ENCODE data around the gene TMEM242.
"Not testable (repeated sequence)": the region's sequence is repeated elsewhere in the genome, so short reads cannot be mapped to it uniquely, and the experiment has no call there.

The TMEM242 gene

GRCh38 chr6:157337751-157338150 lies 14.4 kb upstream of the TMEM242 start:
- Histone ChIP-seq H3K36me3 (ENCODE audit: control insufficient read depth, low read depth, low read length) (no peaks in the 10 kb centered on the region), H3K9me3 (ENCODE audit: control insufficient read depth, low read depth, low read length) (no peaks in the 10 kb centered on the region), H3K4me1 (ENCODE audit: control insufficient read depth, low read depth, low read length) (no peaks in the 10 kb centered on the region), H3K9ac (ENCODE audit: low read length) (no peak overlapping the region), H3K27ac (ENCODE audit: low read length) (no peak overlapping the region), H3K4me3 (ENCODE audit: low read length) (no peak overlapping the region), H3K27me3 (ENCODE audit: control insufficient read depth, insufficient read depth, low read length) (no peaks in the 10 kb centered on the region)

- not testable (repeated sequence) for H3K27me3 ChIP-seq (ENCODE audit: control insufficient read depth, insufficient read depth, low read length); H3K36me3 ChIP-seq (ENCODE audit: control insufficient read depth, low read depth, low read length); H3K9me3 ChIP-seq (ENCODE audit: control insufficient read depth, low read depth, low read length); H3K4me3 ChIP-seq (ENCODE audit: low read length); H3K9ac ChIP-seq (ENCODE audit: low read length); H3K4me1 ChIP-seq (ENCODE audit: control insufficient read depth, low read depth, low read length); H3K27ac ChIP-seq (ENCODE audit: low read length)
Measured at GRCh38 chr6:157337276-157337675, 14.0 kb upstream of the TMEM242 start.

- no peak overlapping the region for H3K9ac ChIP-seq (ENCODE audit: low read length)
- no peaks in the 10 kb centered on the region for H3K27me3 ChIP-seq (ENCODE audit: control insufficient read depth, insufficient read depth, low read length)
Measured at GRCh38 chr6:157335829-157336228, 12.5 kb upstream of the TMEM242 start.

GRCh38 chr6:157333956-157334355 lies 10.6 kb upstream of the TMEM242 start:
- Histone ChIP-seq H3K27ac (ENCODE audit: low read length) (no peak overlapping the region), H3K4me3 (ENCODE audit: low read length) (no peak overlapping the region), H3K36me3 (ENCODE audit: control insufficient read depth, low read depth, low read length) (no peaks in the 10 kb centered on the region), H3K27me3 (ENCODE audit: control insufficient read depth, insufficient read depth, low read length) (no peaks in the 10 kb centered on the region), H3K9me3 (ENCODE audit: control insufficient read depth, low read depth, low read length) (no peaks in the 10 kb centered on the region), H3K4me1 (ENCODE audit: control insufficient read depth, low read depth, low read length) (no peaks in the 10 kb centered on the region), H3K9ac (ENCODE audit: low read length) (no peak overlapping the region)

More at GRCh38 chr6:157335829-157336228, 12.5 kb upstream of the TMEM242 start:
- no peak overlapping the region for H3K4me3 ChIP-seq (ENCODE audit: low read length)
- no peaks in the 10 kb centered on the region for H3K9me3 ChIP-seq (ENCODE audit: control insufficient read depth, low read depth, low read length)
- H3K4me1 ChIP-seq (ENCODE audit: control insufficient read depth, low read depth, low read length) = no peaks in the 10 kb centered on the region
- H3K36me3 ChIP-seq (ENCODE audit: control insufficient read depth, low read depth, low read length) = no peaks in the 10 kb centered on the region
- no peak overlapping the region for H3K27ac ChIP-seq (ENCODE audit: low read length)

- Histone ChIP-seq H3K27me3 (ENCODE audit: control insufficient read depth, insufficient read depth, low read length) (no peaks in the 10 kb centered on the region), H3K36me3 (ENCODE audit: control insufficient read depth, low read depth, low read length) (no peaks in the 10 kb centered on the region), H3K27ac (ENCODE audit: low read length) (no peak overlapping the region), H3K9me3 (ENCODE audit: control insufficient read depth, low read depth, low read length) (no peaks in the 10 kb centered on the region), H3K4me1 (ENCODE audit: control insufficient read depth, low read depth, low read length) (no peaks in the 10 kb centered on the region), H3K9ac (ENCODE audit: low read length) (no peak overlapping the region), H3K4me3 (ENCODE audit: low read length) (no peak overlapping the region)
Measured at GRCh38 chr6:157333537-157333936, 10.2 kb upstream of the TMEM242 start.

- Histone ChIP-seq H3K27ac (ENCODE audit: low read length) (no peak overlapping the region), H3K27me3 (ENCODE audit: control insufficient read depth, insufficient read depth, low read length) (no peaks in the 10 kb centered on the region), H3K4me1 (ENCODE audit: control insufficient read depth, low read depth, low read length) (no peaks in the 10 kb centered on the region), H3K4me3 (ENCODE audit: low read length) (no peak overlapping the region), H3K36me3 (ENCODE audit: control insufficient read depth, low read depth, low read length) (no peaks in the 10 kb centered on the region), H3K9me3 (ENCODE audit: control insufficient read depth, low read depth, low read length) (no peaks in the 10 kb centered on the region), H3K9ac (ENCODE audit: low read length) (no peak overlapping the region)
Measured at GRCh38 chr6:157332813-157333212, 9.5 kb upstream of the TMEM242 start.

- no peaks in the 10 kb centered on the region for H3K4me1 ChIP-seq (ENCODE audit: control insufficient read depth, low read depth, low read length)
- no peak overlapping the region for H3K27ac ChIP-seq (ENCODE audit: low read length)
- no peaks in the 10 kb centered on the region for H3K9me3 ChIP-seq (ENCODE audit: control insufficient read depth, low read depth, low read length)
- no peak overlapping the region for H3K4me3 ChIP-seq (ENCODE audit: low read length)
- no peak overlapping the region for H3K9ac ChIP-seq (ENCODE audit: low read length)
- no peaks in the 10 kb centered on the region for H3K36me3 ChIP-seq (ENCODE audit: control insufficient read depth, low read depth, low read length)
- no peaks in the 10 kb centered on the region for H3K27me3 ChIP-seq (ENCODE audit: control insufficient read depth, insufficient read depth, low read length)
Measured at GRCh38 chr6:157330831-157331230, 7.5 kb upstream of the TMEM242 start.

- Histone ChIP-seq H3K4me1 (ENCODE audit: control insufficient read depth, low read depth, low read length) (no peaks in the 10 kb centered on the region), H3K27ac (ENCODE audit: low read length) (no peak overlapping the region), H3K9me3 (ENCODE audit: control insufficient read depth, low read depth, low read length) (no peaks in the 10 kb centered on the region), H3K36me3 (ENCODE audit: control insufficient read depth, low read depth, low read length) (no peaks in the 10 kb centered on the region), H3K27me3 (ENCODE audit: control insufficient read depth, insufficient read depth, low read length) (peaks cover 5% of the 10 kb centered on the region), H3K9ac (ENCODE audit: low read length) (no peak overlapping the region), H3K4me3 (ENCODE audit: low read length) (no peak overlapping the region)
Measured at GRCh38 chr6:157329829-157330228, 6.5 kb upstream of the TMEM242 start.

- Histone ChIP-seq H3K4me3 (ENCODE audit: low read length) (no peak overlapping the region), H3K9ac (ENCODE audit: low read length) (no peak overlapping the region), H3K9me3 (ENCODE audit: control insufficient read depth, low read depth, low read length) (no peaks in the 10 kb centered on the region), H3K36me3 (ENCODE audit: control insufficient read depth, low read depth, low read length) (no peaks in the 10 kb centered on the region), H3K27me3 (ENCODE audit: control insufficient read depth, insufficient read depth, low read length) (peaks cover 5% of the 10 kb centered on the region), H3K27ac (ENCODE audit: low read length) (no peak overlapping the region), H3K4me1 (ENCODE audit: control insufficient read depth, low read depth, low read length) (no peaks in the 10 kb centered on the region)
Measured at GRCh38 chr6:157328108-157328692, 4.9 kb upstream of the TMEM242 start.

GRCh38 chr6:157326979-157327378 lies 3.7 kb upstream of the TMEM242 start:
- no peak overlapping the region for H3K9ac ChIP-seq (ENCODE audit: low read length)
- H3K9me3 ChIP-seq (ENCODE audit: control insufficient read depth, low read depth, low read length) = no peaks in the 10 kb centered on the region
- H3K4me1 ChIP-seq (ENCODE audit: control insufficient read depth, low read depth, low read length) = no peaks in the 10 kb centered on the region
- H3K27ac ChIP-seq (ENCODE audit: low read length) = no peak overlapping the region
- no peaks in the 10 kb centered on the region for H3K36me3 ChIP-seq (ENCODE audit: control insufficient read depth, low read depth, low read length)
- H3K4me3 ChIP-seq (ENCODE audit: low read length) = no peak overlapping the region
- H3K27me3 ChIP-seq (ENCODE audit: control insufficient read depth, insufficient read depth, low read length) = peaks cover 5% of the 10 kb centered on the region

GRCh38 chr6:157325069-157325805 lies 1.9 kb upstream of the TMEM242 start:
- no peaks in the 10 kb centered on the region for H3K9me3 ChIP-seq (ENCODE audit: control insufficient read depth, low read depth, low read length)
- H3K36me3 ChIP-seq (ENCODE audit: control insufficient read depth, low read depth, low read length) = no peaks in the 10 kb centered on the region
- H3K4me1 ChIP-seq (ENCODE audit: control insufficient read depth, low read depth, low read length) = no peaks in the 10 kb centered on the region
- peaks cover 5% of the 10 kb centered on the region for H3K27me3 ChIP-seq (ENCODE audit: control insufficient read depth, insufficient read depth, low read length)
- no peak overlapping the region for H3K9ac ChIP-seq (ENCODE audit: low read length)
- no peak overlapping the region for H3K27ac ChIP-seq (ENCODE audit: low read length)
- no peak overlapping the region for H3K4me3 ChIP-seq (ENCODE audit: low read length)

GRCh38 chr6:157323966-157324300 lies 614 bp upstream of the TMEM242 start:
- H3K4me3 ChIP-seq (ENCODE audit: low read length) = peak overlapping the region; percentile 86
- peak overlapping the region; percentile 51 for H3K27ac ChIP-seq (ENCODE audit: low read length)

More at GRCh38 chr6:157323966-157324300, 614 bp upstream of the TMEM242 start:
- peak overlapping the region; percentile 82 for H3K9ac ChIP-seq (ENCODE audit: low read length)
- peaks cover 5% of the 10 kb centered on the region for H3K27me3 ChIP-seq (ENCODE audit: control insufficient read depth, insufficient read depth, low read length)
- no peaks in the 10 kb centered on the region for H3K4me1 ChIP-seq (ENCODE audit: control insufficient read depth, low read depth, low read length)
- H3K36me3 ChIP-seq (ENCODE audit: control insufficient read depth, low read depth, low read length) = no peaks in the 10 kb centered on the region
- no peaks in the 10 kb centered on the region for H3K9me3 ChIP-seq (ENCODE audit: control insufficient read depth, low read depth, low read length)

Measured in iPS-18a (cell line).